ENCODE results near the gene ANXA2.

DNA sequence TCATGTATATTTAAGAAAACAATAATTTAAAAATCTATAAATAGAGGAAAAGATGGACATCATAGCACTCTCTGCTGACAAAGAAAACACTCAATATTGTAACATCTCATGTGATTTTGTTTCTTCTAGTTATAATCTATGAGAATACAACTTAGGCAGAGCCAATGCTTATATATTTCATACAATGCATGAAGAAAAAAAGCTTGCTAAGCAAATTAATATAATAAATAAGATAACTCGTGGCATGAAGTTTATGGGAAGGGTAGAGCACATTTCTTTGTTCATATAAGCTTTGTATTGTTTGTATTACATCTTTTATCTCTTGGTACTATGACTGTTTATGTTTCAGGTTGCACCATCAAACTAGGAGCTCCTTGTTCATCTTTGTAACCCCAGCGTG, 7.6 kb upstream of the ANXA2 start:
- TF ChIP-seq, protein P1, sequence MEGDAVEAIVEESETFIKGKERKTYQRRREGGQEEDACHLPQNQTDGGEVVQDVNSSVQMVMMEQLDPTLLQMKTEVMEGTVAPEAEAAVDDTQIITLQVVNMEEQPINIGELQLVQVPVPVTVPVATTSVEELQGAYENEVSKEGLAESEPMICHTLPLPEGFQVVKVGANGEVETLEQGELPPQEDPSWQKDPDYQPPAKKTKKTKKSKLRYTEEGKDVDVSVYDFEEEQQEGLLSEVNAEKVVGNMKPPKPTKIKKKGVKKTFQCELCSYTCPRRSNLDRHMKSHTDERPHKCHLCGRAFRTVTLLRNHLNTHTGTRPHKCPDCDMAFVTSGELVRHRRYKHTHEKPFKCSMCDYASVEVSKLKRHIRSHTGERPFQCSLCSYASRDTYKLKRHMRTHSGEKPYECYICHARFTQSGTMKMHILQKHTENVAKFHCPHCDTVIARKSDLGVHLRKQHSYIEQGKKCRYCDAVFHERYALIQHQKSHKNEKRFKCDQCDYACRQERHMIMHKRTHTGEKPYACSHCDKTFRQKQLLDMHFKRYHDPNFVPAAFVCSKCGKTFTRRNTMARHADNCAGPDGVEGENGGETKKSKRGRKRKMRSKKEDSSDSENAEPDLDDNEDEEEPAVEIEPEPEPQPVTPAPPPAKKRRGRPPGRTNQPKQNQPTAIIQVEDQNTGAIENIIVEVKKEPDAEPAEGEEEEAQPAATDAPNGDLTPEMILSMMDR (IDR thresholded peaks at IDR 0.05; ENCODE audit: low read depth, low read length, missing input control) = no peak
- TF ChIP-seq REST (IDR thresholded peaks at IDR 0.05) = no peak
- TF ChIP-seq TAF1 (conservative IDR thresholded peaks at IDR 0.05) = no peak
- TF ChIP-seq JUND (IDR thresholded peaks at IDR 0.05) = no peak
- TF ChIP-seq RAD21 (IDR thresholded peaks at IDR 0.05) = no peak
- no peak for TF ChIP-seq FOXA2 (IDR thresholded peaks at IDR 0.05)
- TF ChIP-seq YY1 (IDR thresholded peaks at IDR 0.05) = no peak
- TF ChIP-seq EGR1 (IDR thresholded peaks at IDR 0.05; ENCODE audit: low read depth in 2 of 2) = no peak
- TF ChIP-seq, protein P2, sequence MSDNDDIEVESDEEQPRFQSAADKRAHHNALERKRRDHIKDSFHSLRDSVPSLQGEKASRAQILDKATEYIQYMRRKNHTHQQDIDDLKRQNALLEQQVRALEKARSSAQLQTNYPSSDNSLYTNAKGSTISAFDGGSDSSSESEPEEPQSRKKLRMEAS (IDR thresholded peaks at IDR 0.05) = no peak
- TF ChIP-seq ZBTB33 (IDR thresholded peaks at IDR 0.05) = no peak

Data from liver (tissue), 3 donors.